LNCaP clone FGC (cell line): ENCODE data around the gene ADH7.

Experiments
- DNase-seq: peaks from one replicate; pipeline ENCODE4 v3.0.0-alpha.2; 2011; ENCODE audit warnings: low read depth
- H3K4me3 ChIP-seq: 2 replicates; pipeline ENCODE4 v1.5.1; 2011; ENCODE audit warnings: mild to moderate bottlenecking, low read depth, low read length, control low read depth
- CTCF ChIP-seq: IDR thresholded peaks from 2 replicates; pipeline ENCODE4 v1.5.1; 2012; ENCODE audit warnings: mild to moderate bottlenecking; ENCODE audit not compliant: control insufficient read depth, insufficient read depth; ENCODE audit errors: extremely low read depth

ADH7 gene

GRCh38 chr4:99399017-99399416, 36.1 kb downstream of the ADH7 start:
- no peak overlapping the region for H3K4me3 ChIP-seq
- DNase-seq = no peak
- TF ChIP-seq CTCF = no peak

- TF ChIP-seq CTCF = no peak
- DNase-seq = no peak
- H3K4me3 ChIP-seq = no peak overlapping the region
Observed at GRCh38 chr4:99395595-99396364, 39.4 kb downstream of the ADH7 start.

- DNase-seq = no peak
- no peak overlapping the region for H3K4me3 ChIP-seq
- no peak for TF ChIP-seq CTCF
Observed at GRCh38 chr4:99394896-99395295, 40.2 kb downstream of the ADH7 start.

GRCh38 chr4:99390055-99390454, 45.1 kb downstream of the ADH7 start:
- DNase-seq = no peak
- TF ChIP-seq CTCF = no peak
- no peak overlapping the region for H3K4me3 ChIP-seq

GRCh38 chr4:99389606-99390005, 45.5 kb downstream of the ADH7 start:
- no peak for DNase-seq
- TF ChIP-seq CTCF = no peak
- no peak overlapping the region for H3K4me3 ChIP-seq

GRCh38 chr4:99383833-99384392, 51.2 kb downstream of the ADH7 start:
- DNase-seq = no peak
- no peak overlapping the region for H3K4me3 ChIP-seq
- no peak for TF ChIP-seq CTCF

- no peak for TF ChIP-seq CTCF
- no peak for DNase-seq
- no peak overlapping the region for H3K4me3 ChIP-seq
Observed at GRCh38 chr4:99383399-99383798, 51.7 kb downstream of the ADH7 start.
